ENCODE results near the gene CACNG1. TPM values are rescaled to one million over a fixed set of nuclear protein-coding genes. Genes with fewer than 3 reads are reported as not detected.

Gene CACNG1
- total RNA-seq, 1 donor from 2014 or later, result not detected

DNA sequence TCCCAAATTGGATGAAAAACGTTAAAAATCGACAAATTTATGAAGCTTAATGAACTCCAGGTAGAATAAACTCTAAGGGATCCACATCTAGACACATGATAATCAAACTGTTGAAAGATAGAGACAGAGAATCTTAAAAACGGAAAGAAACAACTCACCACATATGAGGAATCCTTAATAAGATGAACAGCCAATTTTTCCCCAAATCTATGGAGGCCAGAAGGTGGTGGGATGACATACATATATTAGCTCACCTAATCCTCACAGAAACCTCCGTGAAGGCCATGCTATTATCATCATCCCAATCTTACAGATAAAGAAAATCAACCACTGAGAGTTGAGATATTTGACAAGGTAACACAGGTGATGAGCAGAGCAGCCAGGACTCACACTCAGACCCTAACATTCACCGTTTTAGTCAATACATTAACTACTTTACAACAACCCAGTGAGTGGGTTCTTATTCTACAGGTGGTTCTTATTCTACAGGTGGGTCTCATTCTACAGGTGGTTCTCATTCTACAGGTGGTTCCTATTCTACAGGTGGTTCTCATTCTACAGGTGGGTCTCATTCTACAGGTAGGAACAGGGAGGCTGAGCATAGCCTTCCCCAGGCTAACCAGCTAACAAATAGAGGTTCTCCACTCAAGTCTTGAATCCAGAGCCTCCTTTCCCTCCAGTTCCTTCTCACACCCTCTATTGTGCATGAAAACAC, 4.8 kb downstream of the CACNG1 start:
- Mint-ChIP-seq H3K9me3 (peaks cover 28% of the 10 kb centered on the region), H3K4me1 (ENCODE audit: low read depth) (no peaks in the 10 kb centered on the region), H3K27me3 (ENCODE audit: insufficient read depth) (peaks cover 1% of the 10 kb centered on the region), H3K36me3 (ENCODE audit: low read depth) (peaks cover 2% of the 10 kb centered on the region), H3K27ac (no peak overlapping the region), H3K4me3 (no peak overlapping the region)
- DNase-seq (ENCODE audit: low spot score), result no peak
- intact Hi-C loops (cut with micrococcal nuclease), result no loop called here

DNA sequence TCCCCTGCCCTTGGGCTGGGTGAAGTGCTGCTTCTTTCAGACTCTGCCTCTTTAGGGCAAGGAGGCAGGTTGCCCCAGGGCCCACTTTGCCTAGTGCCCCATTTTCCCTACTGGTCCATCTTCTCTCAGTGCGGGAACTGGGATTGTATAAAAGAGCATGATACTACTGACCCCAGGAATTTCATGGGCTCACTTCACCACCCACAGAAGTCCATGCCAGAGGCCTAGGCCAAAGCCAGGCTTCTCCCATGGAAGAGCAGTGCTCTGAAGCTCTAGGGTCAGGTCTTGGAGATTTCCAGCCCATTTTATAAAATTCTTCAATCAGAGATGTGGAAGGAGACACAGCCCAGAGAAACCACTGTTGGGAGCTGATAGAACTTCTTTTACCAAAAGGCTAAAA, 5.7 kb downstream of the CACNG1 start:
- Mint-ChIP-seq H3K36me3 (ENCODE audit: low read depth) (peaks cover 2% of the 10 kb centered on the region), H3K9me3 (peaks cover 28% of the 10 kb centered on the region), H3K27me3 (ENCODE audit: insufficient read depth) (peaks cover 1% of the 10 kb centered on the region), H3K4me3 (no peak overlapping the region), H3K27ac (no peak overlapping the region), H3K4me1 (ENCODE audit: low read depth) (no peaks in the 10 kb centered on the region)
- DNase-seq (ENCODE audit: low spot score), result no peak
- intact Hi-C loops (cut with micrococcal nuclease), result no loop called here

DNA sequence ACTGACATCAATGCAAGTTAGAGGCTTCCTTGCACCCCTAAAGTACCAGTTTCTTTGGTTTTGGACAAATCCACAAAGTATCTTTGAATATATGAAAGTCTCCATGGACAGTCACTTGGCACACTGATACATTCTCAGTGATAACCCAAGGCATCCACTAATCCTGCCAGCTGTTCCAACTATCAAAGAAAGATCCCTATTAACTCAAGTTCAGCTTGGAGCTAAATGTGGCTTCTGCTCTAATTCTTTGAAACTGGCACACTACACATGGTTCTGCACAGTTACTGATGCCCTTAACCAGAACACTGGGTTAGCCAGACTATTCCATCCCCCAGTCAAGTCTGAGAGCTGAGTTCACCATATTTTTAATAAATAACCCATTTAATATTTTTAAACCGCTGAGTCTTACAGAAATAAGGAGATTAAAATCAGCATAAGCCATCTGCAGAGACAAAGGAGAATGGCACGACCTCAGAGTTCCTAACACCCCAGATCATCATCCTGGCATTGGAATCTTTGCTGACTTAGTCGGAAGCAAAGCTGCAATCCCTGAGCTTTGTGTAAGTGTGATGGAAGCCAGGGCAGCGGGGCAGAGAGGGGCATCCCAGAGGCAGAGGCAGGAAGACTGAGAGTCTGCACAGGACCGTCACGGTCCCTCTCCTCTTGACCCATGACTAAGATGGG, 6.3 kb downstream of the CACNG1 start:
- Mint-ChIP-seq H3K4me3 (no peak overlapping the region), H3K4me1 (ENCODE audit: low read depth) (no peaks in the 10 kb centered on the region), H3K36me3 (ENCODE audit: low read depth) (peaks cover 2% of the 10 kb centered on the region), H3K27me3 (ENCODE audit: insufficient read depth) (peaks cover 1% of the 10 kb centered on the region), H3K27ac (no peak overlapping the region), H3K9me3 (peaks cover 28% of the 10 kb centered on the region)
- DNase-seq (ENCODE audit: low spot score), result no peak
- intact Hi-C loops (cut with micrococcal nuclease), result no loop called here

DNA sequence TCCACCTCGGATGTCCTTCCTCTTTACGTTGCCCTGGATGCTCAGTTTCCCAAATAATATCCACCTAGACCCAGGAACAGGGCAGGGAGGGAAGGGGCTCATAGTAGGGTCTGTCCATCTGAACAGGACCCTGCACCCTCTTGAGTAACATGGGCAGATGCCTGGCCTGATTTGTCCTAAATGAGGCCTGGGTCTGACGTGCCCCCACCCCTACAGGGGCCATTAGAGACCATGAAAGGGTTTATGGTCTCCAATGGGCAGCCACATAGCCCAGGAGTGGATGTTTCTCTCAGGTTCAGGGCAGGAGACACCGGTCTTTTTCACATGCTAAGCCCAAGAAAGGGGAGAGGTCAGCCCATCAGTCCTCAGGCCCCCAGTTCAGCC, 6.8 kb downstream of the CACNG1 start:
- intact Hi-C loops (cut with micrococcal nuclease), result no loop called here
- H3K9me3 Mint-ChIP-seq, result peaks cover 28% of the 10 kb centered on the region
- no peak overlapping the region for H3K4me3 Mint-ChIP-seq
- peaks cover 2% of the 10 kb centered on the region for H3K36me3 Mint-ChIP-seq (ENCODE audit: low read depth)
- no peak overlapping the region for H3K27ac Mint-ChIP-seq
- no peak for DNase-seq (ENCODE audit: low spot score)
- no peaks in the 10 kb centered on the region for H3K4me1 Mint-ChIP-seq (ENCODE audit: low read depth)
- peaks cover 1% of the 10 kb centered on the region for H3K27me3 Mint-ChIP-seq (ENCODE audit: insufficient read depth)

DNA sequence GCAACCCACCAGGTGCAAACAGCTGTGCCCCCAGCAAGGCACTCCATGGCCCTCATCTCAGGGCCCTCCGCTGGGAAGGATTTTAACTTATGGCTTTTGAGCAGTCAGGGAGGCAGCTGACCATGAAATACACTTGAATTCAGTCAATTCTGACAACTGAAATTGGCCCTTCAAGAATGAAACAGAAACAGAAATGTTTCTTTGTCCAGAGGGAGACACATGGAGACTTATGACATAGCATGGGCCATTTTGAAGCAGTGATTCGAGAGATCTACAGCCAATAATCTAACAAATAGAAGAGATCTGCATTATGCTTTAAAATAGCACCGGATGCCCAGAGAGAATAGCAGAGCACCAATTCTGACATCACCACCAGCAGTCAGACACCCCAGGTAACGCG, 7.5 kb downstream of the CACNG1 start:
- DNase-seq (ENCODE audit: low spot score), result no peak
- peaks cover 2% of the 10 kb centered on the region for H3K36me3 Mint-ChIP-seq (ENCODE audit: low read depth)
- intact Hi-C loops (cut with micrococcal nuclease), result no loop called here
- H3K27me3 Mint-ChIP-seq (ENCODE audit: insufficient read depth), result peaks cover 1% of the 10 kb centered on the region
- no peak overlapping the region for H3K4me3 Mint-ChIP-seq
- H3K27ac Mint-ChIP-seq, result no peak overlapping the region
- peaks cover 28% of the 10 kb centered on the region for H3K9me3 Mint-ChIP-seq
- no peaks in the 10 kb centered on the region for H3K4me1 Mint-ChIP-seq (ENCODE audit: low read depth)

DNA sequence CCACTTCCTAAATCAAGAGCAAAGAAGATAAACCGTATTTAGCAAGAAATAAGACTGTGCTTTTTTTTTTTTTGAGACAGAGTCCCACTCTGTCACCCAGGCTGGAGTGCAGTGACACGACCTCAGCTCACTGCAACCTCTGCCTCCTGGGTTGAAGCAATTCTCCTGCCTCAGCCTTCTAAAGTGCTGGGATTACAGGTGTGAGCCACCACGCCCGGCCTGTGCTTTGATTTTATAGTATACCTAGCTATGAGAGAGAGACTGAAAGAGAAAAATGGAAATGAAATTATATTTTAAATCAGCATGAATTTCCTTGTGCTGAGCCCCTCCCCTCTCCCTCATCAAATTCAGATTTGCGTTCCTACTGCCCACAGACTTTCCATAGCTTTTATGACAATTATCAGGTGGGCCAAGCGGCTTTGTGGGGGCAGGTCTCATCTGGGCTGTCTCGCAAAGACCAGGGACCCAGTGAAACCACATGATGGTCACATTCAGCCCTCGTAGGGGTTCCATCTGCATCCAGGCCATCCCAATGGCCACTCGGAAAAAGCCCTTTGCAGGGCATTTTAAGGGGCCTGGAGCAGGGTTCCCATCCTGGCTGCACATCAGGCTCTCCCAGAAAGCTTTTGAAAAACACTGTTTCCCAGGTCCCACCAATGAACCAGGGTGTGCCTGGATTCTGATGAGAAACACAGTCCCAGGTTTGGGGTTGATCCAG, 8.5 kb downstream of the CACNG1 start:
- no peak for DNase-seq (ENCODE audit: low spot score)
- intact Hi-C loops (cut with micrococcal nuclease), result no loop called here
- Mint-ChIP-seq H3K36me3 (ENCODE audit: low read depth) (peaks cover 2% of the 10 kb centered on the region), H3K9me3 (peaks cover 18% of the 10 kb centered on the region), H3K4me1 (ENCODE audit: low read depth) (no peaks in the 10 kb centered on the region), H3K27ac (no peak overlapping the region), H3K27me3 (ENCODE audit: insufficient read depth) (peaks cover 1% of the 10 kb centered on the region), H3K4me3 (no peak overlapping the region)

DNA sequence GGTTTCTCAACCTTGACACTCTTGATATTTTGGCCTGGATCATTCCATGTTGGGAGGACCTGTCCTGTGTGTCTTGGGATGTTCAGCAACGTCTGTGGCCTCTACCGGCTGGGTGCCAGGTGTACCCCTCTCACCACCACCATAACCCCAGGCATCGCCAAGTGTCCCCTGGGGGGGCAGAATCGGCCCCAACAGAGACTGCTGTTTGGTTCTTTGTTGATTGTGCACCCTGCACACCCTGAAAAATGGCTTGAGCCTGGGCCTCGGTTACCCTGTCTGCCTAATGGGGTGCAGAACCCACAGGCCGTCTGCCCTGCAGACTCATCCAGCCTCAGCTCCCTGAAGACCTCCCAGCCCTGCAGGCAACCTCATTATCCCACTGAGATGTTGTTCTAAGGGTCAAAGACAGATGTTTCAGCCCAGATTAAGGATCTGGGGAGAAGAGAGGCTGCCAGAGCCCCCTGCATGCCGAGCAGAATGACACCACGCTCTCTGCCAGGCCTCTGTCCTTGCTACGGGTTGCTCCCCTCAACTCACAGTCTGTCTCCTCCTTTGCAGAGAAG, 9.2 kb downstream of the CACNG1 start:
- H3K27me3 Mint-ChIP-seq (ENCODE audit: insufficient read depth), result peaks cover 1% of the 10 kb centered on the region
- peaks cover 13% of the 10 kb centered on the region for H3K9me3 Mint-ChIP-seq
- H3K4me1 Mint-ChIP-seq (ENCODE audit: low read depth), result no peaks in the 10 kb centered on the region
- H3K27ac Mint-ChIP-seq, result no peak overlapping the region
- H3K36me3 Mint-ChIP-seq (ENCODE audit: low read depth), result peaks cover 2% of the 10 kb centered on the region
- DNase-seq (ENCODE audit: low spot score), result no peak
- intact Hi-C loops (cut with micrococcal nuclease), result no loop called here
- H3K4me3 Mint-ChIP-seq, result no peak overlapping the region

DNA sequence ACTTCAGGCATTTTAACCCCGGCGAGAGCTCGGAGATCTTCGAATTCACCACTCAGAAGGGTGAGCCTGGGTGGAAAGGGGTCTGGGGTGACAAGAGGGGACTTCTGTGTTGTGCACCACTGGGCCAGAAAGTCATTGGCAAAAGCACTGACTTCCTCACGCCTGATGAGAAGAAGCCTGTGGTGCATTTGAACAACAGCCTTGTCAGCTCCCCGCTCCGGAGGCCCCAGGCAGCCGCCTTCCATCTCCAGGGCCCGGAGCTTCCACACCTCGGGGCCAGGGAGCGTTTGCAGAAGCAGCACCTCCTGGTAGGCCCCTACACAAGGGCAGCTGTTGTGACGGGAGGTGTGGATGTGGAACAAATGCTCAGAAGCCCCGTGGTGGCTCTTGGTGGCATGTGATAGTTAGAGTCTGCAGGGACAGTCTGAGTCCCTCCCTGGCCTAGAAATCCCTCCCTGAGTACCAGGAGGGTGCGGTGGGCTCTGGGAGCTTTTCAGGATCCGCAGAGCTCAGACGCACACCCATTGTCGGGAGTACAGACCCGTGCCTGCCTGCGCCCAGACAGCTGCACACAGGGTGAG, 9.7 kb downstream of the CACNG1 start:
- no peak overlapping the region for H3K4me3 Mint-ChIP-seq
- peaks cover 7% of the 10 kb centered on the region for H3K9me3 Mint-ChIP-seq
- DNase-seq (ENCODE audit: low spot score), result no peak
- H3K36me3 Mint-ChIP-seq (ENCODE audit: low read depth), result no peaks in the 10 kb centered on the region
- H3K4me1 Mint-ChIP-seq (ENCODE audit: low read depth), result no peaks in the 10 kb centered on the region
- peaks cover 1% of the 10 kb centered on the region for H3K27me3 Mint-ChIP-seq (ENCODE audit: insufficient read depth)
- intact Hi-C loops (cut with micrococcal nuclease), result no loop called here
- no peak overlapping the region for H3K27ac Mint-ChIP-seq

DNA sequence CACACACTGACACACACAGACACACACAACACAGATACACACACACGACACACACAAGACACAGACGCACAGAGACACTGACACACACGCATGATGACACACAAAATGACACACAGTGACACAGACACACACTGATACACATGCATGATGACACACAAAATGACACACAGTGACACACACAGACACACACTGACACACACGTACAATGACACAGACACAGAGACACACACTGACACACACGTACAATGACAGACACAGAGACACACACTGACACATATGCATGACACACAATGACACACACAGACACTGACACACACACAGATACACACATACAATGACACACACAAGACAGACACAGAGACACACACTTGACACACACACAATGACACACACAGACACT, 10.3 kb downstream of the CACNG1 start:
- no peak overlapping the region for H3K27ac Mint-ChIP-seq
- no peaks in the 10 kb centered on the region for H3K36me3 Mint-ChIP-seq (ENCODE audit: low read depth)
- peaks cover 1% of the 10 kb centered on the region for H3K27me3 Mint-ChIP-seq (ENCODE audit: insufficient read depth)

DNA sequence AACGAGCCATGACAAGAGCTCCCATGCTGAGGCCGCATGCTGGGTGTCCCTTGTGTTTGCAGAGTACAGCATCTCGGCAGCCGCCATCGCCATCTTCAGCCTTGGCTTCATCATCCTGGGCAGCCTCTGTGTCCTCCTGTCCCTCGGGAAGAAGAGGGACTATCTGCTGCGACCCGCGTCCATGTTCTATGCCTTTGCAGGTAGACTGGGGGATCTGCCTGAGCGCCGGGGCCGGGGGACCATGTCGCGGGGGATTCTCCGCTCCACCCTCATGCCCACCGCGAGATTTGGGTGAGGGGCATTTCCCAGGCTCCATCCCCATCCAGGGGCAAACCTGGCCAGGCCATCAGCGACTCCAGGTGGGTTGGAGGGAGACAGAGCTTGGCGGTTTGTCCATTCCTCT, 10.7 kb downstream of the CACNG1 start:
- no peak overlapping the region for H3K4me3 Mint-ChIP-seq
- no peaks in the 10 kb centered on the region for H3K4me1 Mint-ChIP-seq (ENCODE audit: low read depth)
- H3K27me3 Mint-ChIP-seq (ENCODE audit: insufficient read depth), result no peaks in the 10 kb centered on the region
- H3K36me3 Mint-ChIP-seq (ENCODE audit: low read depth), result no peaks in the 10 kb centered on the region
- H3K9me3 Mint-ChIP-seq, result no peaks in the 10 kb centered on the region
- no peak overlapping the region for H3K27ac Mint-ChIP-seq
- DNase-seq (ENCODE audit: low spot score), result no peak
- intact Hi-C loops (cut with micrococcal nuclease), result no loop called here

More for the DNA sequence above, 10.3 kb downstream of the CACNG1 start:
- DNase-seq (ENCODE audit: low spot score), result no peak
- Mint-ChIP-seq H3K4me3 (no peak overlapping the region), H3K4me1 (ENCODE audit: low read depth) (no peaks in the 10 kb centered on the region), H3K9me3 (peaks cover 2% of the 10 kb centered on the region)
- intact Hi-C loops (cut with micrococcal nuclease), result no loop called here

DNA sequence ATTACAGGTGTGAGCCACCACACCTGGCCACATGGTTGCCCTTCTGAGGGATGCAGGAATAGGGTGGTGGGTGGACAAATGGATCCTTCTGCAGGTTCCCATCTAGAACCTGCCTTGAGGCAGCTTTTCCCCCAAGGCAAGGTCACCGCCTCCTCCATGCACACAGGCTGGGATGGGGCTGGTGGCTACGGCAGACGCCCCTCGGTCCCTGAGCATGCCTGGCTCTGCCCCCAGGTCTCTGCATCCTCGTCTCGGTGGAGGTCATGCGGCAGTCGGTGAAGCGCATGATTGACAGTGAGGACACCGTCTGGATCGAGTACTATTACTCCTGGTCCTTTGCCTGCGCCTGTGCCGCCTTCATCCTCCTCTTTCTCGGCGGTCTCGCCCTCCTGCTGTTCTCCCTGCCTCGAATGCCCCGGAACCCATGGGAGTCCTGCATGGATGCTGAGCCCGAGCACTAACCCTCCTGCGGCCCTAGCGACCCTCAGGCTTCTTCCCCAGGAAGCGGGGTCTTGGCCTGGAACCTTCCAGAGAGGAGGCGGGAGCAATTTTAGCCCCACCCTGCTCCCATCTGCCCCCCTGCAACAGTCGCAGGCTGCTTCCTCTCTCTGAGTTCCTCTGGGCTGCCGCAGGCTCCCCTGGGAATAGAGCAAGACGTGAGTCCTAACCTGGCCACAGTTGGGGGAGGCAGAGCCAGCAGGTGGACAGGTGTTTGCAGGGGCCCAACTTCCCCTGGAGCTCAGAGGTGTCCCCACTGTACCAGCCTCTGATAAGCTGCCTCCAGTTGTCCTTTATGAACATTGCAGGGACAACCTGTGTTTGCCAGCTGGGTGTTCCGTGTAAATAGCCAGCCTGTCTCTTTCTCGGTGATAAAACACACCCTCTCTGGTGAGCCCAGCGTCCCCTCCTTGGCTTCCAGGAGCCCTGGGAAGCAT, 11.7 kb downstream of the CACNG1 start:
- intact Hi-C loops (cut with micrococcal nuclease), result no loop called here
- no peaks in the 10 kb centered on the region for H3K9me3 Mint-ChIP-seq
- no peaks in the 10 kb centered on the region for H3K36me3 Mint-ChIP-seq (ENCODE audit: low read depth)
- H3K27me3 Mint-ChIP-seq (ENCODE audit: insufficient read depth), result no peaks in the 10 kb centered on the region
- no peak overlapping the region for H3K4me3 Mint-ChIP-seq
- no peak overlapping the region for H3K27ac Mint-ChIP-seq
- no peaks in the 10 kb centered on the region for H3K4me1 Mint-ChIP-seq (ENCODE audit: low read depth)
- DNase-seq (ENCODE audit: low spot score), result no peak
